22Rv1 (cell line): ENCODE results near the gene KRTAP10-12.

Experiments used
- CTCF ChIP-seq: fragments of 450-650 bp; IDR thresholded peaks from 2 replicates; pipeline ENCODE4 v1.5.1; 2017; ENCODE audit warnings: mild to moderate bottlenecking
- ZFX ChIP-seq: fragments of 450-650 bp; IDR thresholded peaks from 2 replicates; pipeline ENCODE4 v1.6.1; 2017; ENCODE audit warnings: antibody characterized with exemption, borderline replicate concordance

DNA sequence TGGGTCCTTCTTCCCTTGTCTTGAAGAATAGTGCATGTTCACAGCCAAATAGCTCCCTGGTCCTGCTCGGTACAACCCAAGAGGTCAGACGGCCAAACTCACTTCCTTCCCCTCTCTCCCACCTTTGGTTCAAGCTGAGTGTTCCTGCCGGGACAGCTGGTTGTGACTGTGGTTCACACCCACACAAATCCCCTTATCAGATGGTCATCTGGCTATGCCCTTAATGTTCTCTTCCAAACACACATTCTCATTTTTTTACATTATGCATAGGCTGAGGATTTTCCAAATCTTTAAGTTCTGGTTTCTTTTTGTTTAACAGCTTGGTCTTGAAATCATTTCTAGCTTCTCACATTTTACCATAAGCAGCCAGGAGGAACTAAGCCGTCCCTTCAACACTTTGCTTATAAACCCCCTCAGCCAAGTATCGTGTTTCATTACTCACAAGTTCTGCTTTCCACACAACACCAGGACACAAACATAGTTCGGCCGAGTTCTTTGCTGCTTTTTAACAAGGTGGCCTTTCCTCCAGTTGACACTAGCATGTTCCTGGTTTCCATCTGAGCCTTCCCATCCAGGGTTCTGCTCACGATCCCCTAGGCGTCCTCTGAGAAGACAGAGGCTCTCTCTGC, 34.1 kb downstream of the KRTAP10-12 start:
- TF ChIP-seq CTCF: no peak
- TF ChIP-seq ZFX: no peak
